Large intestine (tissue), 3 donors: ENCODE results near the gene GJA5. TPM values are rescaled to one million over a fixed set of nuclear protein-coding genes. Genes with fewer than 3 reads are reported as not detected.
A peak's percentile ranks its signal among the peaks of the same experiment; 100 is the strongest.
"Not testable (repeated sequence)": the region's sequence is repeated elsewhere in the genome, so short reads cannot be mapped to it uniquely, and the experiment has no call there.

Source experiments
- DNase-seq, 2 donors: peaks; one replicate each; pipeline versions ENCODE4 v3.0.0 to v3.0.0-alpha.2; 2013
- H3K27ac ChIP-seq: one replicate; pipeline ENCODE4 v1.5.1; 2013; ENCODE audit warnings: low read length
- H3K27me3 ChIP-seq: 2 replicates; pipeline ENCODE4 v1.6.1; 2013; ENCODE audit warnings: low read length; ENCODE audit not compliant: control insufficient read depth, insufficient read depth
- H3K36me3 ChIP-seq: 2 replicates; pipeline ENCODE4 v1.6.1; 2013; ENCODE audit warnings: low read length; ENCODE audit not compliant: control insufficient read depth, insufficient read depth
- H3K4me1 ChIP-seq: one replicate; pipeline ENCODE4 v1.6.1; 2013; ENCODE audit warnings: low read length; ENCODE audit not compliant: control insufficient read depth, insufficient read depth
- H3K4me3 ChIP-seq: one replicate; pipeline ENCODE4 v1.5.1; 2013; ENCODE audit warnings: low read length
- H3K9me3 ChIP-seq: one replicate; pipeline ENCODE4 v1.6.1; 2013; ENCODE audit warnings: mild to moderate bottlenecking, low read depth, low read length, moderate library complexity; ENCODE audit not compliant: control insufficient read depth
- WGBS: methylation state at CpG from one replicate; pipeline ENCODE4 v1.1.5; 2013; ENCODE audit warnings: low lambda C conversion rate; ENCODE audit not compliant: insufficient coverage; 5-methylcytosine and 5-hydroxymethylcytosine counted together
- polyA plus RNA-seq: library from polyadenylated mRNA; unstranded; fragments of 120-200 nt; gene quantifications from one replicate; pipeline ENCODE4 v1.2.1, GENCODE V29; 2013

The GJA5 gene
- polyA plus RNA-seq, 1 donor = 5.1 TPM

GRCh38 chr1:147735423-147735822 is 25.0 kb downstream of the GJA5 start:
- DNase-seq = no peak
- Histone ChIP-seq H3K9me3 (no peaks in the 10 kb centered on the region), H3K27ac (no peak overlapping the region), H3K4me3 (no peak overlapping the region), H3K4me1 (peaks cover 3% of the 10 kb centered on the region), H3K27me3 (no peaks in the 10 kb centered on the region), H3K36me3 (no peaks in the 10 kb centered on the region)
- 100% methylated on average over 1 of the region's 1 CpG for WGBS

GRCh38 chr1:147734291-147734841 is 26.0 kb downstream of the GJA5 start:
- not testable (repeated sequence) for H3K4me1 ChIP-seq, H3K36me3 ChIP-seq, H3K27me3 ChIP-seq, H3K9me3 ChIP-seq, H3K4me3 ChIP-seq
- H3K27ac ChIP-seq = peak overlapping the region; percentile 24
- WGBS = no CpG with 5 or more reads among the region's 4 CpGs
- DNase-seq = peak; percentile 19 to 42

- Histone ChIP-seq H3K9me3 (no peaks in the 10 kb centered on the region), H3K4me1 (no peaks in the 10 kb centered on the region), H3K27ac (no peak overlapping the region), H3K27me3 (no peaks in the 10 kb centered on the region), H3K36me3 (no peaks in the 10 kb centered on the region), H3K4me3 (no peak overlapping the region)
- 100% methylated on average over 1 of the region's 2 CpGs for WGBS
- no peak for DNase-seq
These were observed 31.1 kb downstream of the GJA5 start for GRCh38 chr1:147729315-147729714.

DNA sequence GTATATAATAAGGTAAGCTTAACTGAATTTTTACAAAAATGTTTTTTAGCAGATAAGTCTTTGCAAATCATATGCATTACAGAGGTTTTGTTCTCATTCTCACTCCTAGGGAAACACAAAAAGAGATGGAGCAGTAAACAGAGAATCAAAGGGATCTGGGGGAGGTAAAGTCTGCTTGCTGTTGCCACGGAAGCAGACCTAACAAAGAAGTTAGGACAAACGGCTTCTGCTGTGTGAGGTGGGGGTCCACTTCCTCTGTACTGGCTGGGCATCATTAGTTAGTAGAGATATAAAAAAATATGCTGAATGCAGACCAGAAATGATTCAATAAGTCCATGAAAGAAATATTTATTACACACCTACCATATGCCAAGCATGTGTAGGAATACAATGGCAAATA is 34.2 kb downstream of the GJA5 start:
- Histone ChIP-seq H3K4me3 (no peak overlapping the region), H3K36me3 (no peaks in the 10 kb centered on the region), H3K4me1 (no peaks in the 10 kb centered on the region), H3K27me3 (no peaks in the 10 kb centered on the region), H3K9me3 (no peaks in the 10 kb centered on the region), H3K27ac (no peak overlapping the region)
- no CpG with 5 or more reads among the region's 2 CpGs for WGBS
- no peak for DNase-seq

GRCh38 chr1:147725685-147726084 is 34.7 kb downstream of the GJA5 start:
- no peaks in the 10 kb centered on the region for H3K36me3 ChIP-seq
- WGBS = no CpG with 5 or more reads among the region's 3 CpGs
- no peak for DNase-seq

GRCh38 chr1:147723691-147724323 is 36.6 kb downstream of the GJA5 start:
- Histone ChIP-seq H3K9me3 (no peaks in the 10 kb centered on the region), H3K36me3 (no peaks in the 10 kb centered on the region), H3K27ac (no peak overlapping the region), H3K4me3 (no peak overlapping the region), H3K27me3 (no peaks in the 10 kb centered on the region), H3K4me1 (no peaks in the 10 kb centered on the region)
- WGBS = no CpG with 5 or more reads among the region's 7 CpGs
- peak; percentile 29 to 49 for DNase-seq

More at GRCh38 chr1:147725685-147726084, 34.7 kb downstream of the GJA5 start:
- no peaks in the 10 kb centered on the region for H3K27me3 ChIP-seq
- no peak overlapping the region for H3K27ac ChIP-seq
- no peak overlapping the region for H3K4me3 ChIP-seq
- no peaks in the 10 kb centered on the region for H3K9me3 ChIP-seq
- no peaks in the 10 kb centered on the region for H3K4me1 ChIP-seq

DNA sequence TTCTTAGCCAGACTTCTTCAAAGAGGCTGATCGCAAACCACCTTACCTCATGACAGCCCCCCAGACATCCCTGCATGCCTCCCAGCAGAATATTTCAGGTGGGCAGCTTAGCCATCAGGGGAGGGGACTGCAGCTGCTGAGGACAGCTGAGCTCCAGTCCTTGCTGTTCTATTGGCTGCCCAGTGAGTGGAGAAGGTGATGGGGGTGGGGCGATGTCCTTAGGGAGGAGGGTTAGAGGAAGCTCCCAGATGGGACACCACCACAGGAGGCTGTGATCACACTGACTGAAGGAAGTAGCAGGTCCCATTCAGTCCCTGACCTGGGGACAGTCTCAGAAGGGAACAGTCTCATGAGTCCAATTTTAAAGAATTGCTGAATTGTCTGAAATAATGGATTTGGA is 38.3 kb downstream of the GJA5 start:
- H3K9me3 ChIP-seq = no peaks in the 10 kb centered on the region
- H3K4me1 ChIP-seq = no peaks in the 10 kb centered on the region
- no peaks in the 10 kb centered on the region for H3K27me3 ChIP-seq
- no peaks in the 10 kb centered on the region for H3K36me3 ChIP-seq
- no peak for DNase-seq
- no peak overlapping the region for H3K4me3 ChIP-seq
- no peak overlapping the region for H3K27ac ChIP-seq
- WGBS = no CpG with 5 or more reads among the region's 2 CpGs

- H3K27me3 ChIP-seq = no peaks in the 10 kb centered on the region
- H3K9me3 ChIP-seq = no peaks in the 10 kb centered on the region
- H3K27ac ChIP-seq = no peak overlapping the region
- no peaks in the 10 kb centered on the region for H3K36me3 ChIP-seq
- H3K4me1 ChIP-seq = no peaks in the 10 kb centered on the region
- no CpG with 5 or more reads among the region's 1 CpG for WGBS
- no peak overlapping the region for H3K4me3 ChIP-seq
- no peak for DNase-seq
These were observed 38.7 kb downstream of the GJA5 start for GRCh38 chr1:147721716-147722115.

- Histone ChIP-seq H3K4me1 (no peaks in the 10 kb centered on the region), H3K27me3 (no peaks in the 10 kb centered on the region), H3K27ac (no peak overlapping the region), H3K36me3 (no peaks in the 10 kb centered on the region), H3K9me3 (no peaks in the 10 kb centered on the region), H3K4me3 (no peak overlapping the region)
- WGBS = no CpG with 5 or more reads among the region's 4 CpGs
- DNase-seq = no peak
These were observed 39.8 kb downstream of the GJA5 start for GRCh38 chr1:147720557-147720956.

DNA sequence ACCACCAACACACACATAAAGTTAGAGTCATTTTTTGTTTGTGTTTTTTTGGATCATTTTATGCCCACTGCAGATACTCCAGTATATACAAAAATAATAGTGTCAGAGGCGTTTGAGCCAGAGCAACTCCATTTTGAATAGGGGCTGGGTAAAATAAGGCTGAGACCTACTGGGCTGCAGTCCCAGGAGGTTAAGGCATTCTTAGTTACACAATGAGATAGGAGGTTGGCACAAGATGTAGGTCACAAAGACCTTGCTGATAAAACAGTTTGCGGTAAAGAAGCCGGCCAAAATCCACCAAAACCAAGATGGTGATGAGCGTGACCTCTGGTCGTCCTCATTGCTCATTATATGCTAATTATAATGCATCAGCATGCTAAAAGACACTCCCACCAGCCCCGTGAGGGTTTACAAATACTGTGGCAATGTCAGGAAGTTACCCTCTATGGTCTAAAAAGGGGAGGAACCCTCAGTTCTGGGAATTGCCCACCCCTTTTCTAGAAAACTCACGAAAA is 40.6 kb downstream of the GJA5 start:
- H3K4me1 ChIP-seq = no peaks in the 10 kb centered on the region
- DNase-seq = no peak
- no peak overlapping the region for H3K4me3 ChIP-seq
- WGBS = 80% methylated on average over 1 of the region's 7 CpGs
- H3K27me3 ChIP-seq = no peaks in the 10 kb centered on the region
- no peaks in the 10 kb centered on the region for H3K9me3 ChIP-seq
- no peak overlapping the region for H3K27ac ChIP-seq
- no peaks in the 10 kb centered on the region for H3K36me3 ChIP-seq
